ENCODE measurements around the gene STAG3. TPM values are rescaled to one million over a fixed set of nuclear protein-coding genes. Genes with fewer than 3 reads are reported as not detected.

Gene STAG3
- total and polyA plus RNA-seq, 10 of the 15 experiments (the other 5 are each of a cell fraction or from before 2014, with no cell fraction given), result 73.0 to 306 (median 120) TPM

- TF ChIP-seq ZBTB40 (IDR thresholded peaks at IDR 0.05; ENCODE audit: borderline replicate concordance), result peak; percentile 68; the same call in 1 of the 2 replicates
- no peak for TF ChIP-seq RCOR1 (conservative IDR thresholded peaks at IDR 0.05; ENCODE audit: low read depth, low read length)
- TF ChIP-seq NR2C2 (IDR thresholded peaks at IDR 0.05; ENCODE audit: borderline replicate concordance, control insufficient read depth, insufficient read length, low read depth), result no peak
- TF ChIP-seq ZNF274 (IDR thresholded peaks at IDR 0.05; ENCODE audit: insufficient read depth, insufficient read length), result no peak
- TF ChIP-seq CHD4 (IDR thresholded peaks at IDR 0.05), result no peak
- TF ChIP-seq NRF1 (conservative IDR thresholded peaks at IDR 0.05; ENCODE audit: low read depth, low read length), result no peak
- TF ChIP-seq STAT1 (conservative IDR thresholded peaks at IDR 0.05), result no peak
- no peak for TF ChIP-seq TARDBP (IDR thresholded peaks at IDR 0.05; ENCODE audit: borderline replicate concordance)
- TF ChIP-seq EGR1 (IDR thresholded peaks at IDR 0.05; ENCODE audit: borderline replicate concordance in 1 of 2, low read depth in 2 of 2, low read length in 2 of 2), result peak in 1 of 2 experiments; percentile 38; a peak in 1 of 3 replicates
- peak; percentile 80 for TF ChIP-seq CREB1 (IDR thresholded peaks at IDR 0.05; ENCODE audit: low read depth)
- TF ChIP-seq HDAC6 (IDR thresholded peaks at IDR 0.05; ENCODE audit: unreplicated experiment), result no peak
- TF ChIP-seq PAX8 (IDR thresholded peaks at IDR 0.05), result no peak
- TF ChIP-seq SRF (IDR thresholded peaks at IDR 0.05; ENCODE audit: low read depth in 2 of 2, low read length in 2 of 2), result 0 out of 4 replicates have a peak, but pooled peaks of 1 of the 2 experiments have one; percentile 43
- 0 out of 2 replicates have a peak, but pooled peaks have one; percentile 11 for TF ChIP-seq NKRF (conservative IDR thresholded peaks at IDR 0.05)
- peak; percentile 81 for TF ChIP-seq GABPA (IDR thresholded peaks at IDR 0.05; ENCODE audit: low read depth)
- peak; percentile 97 for TF ChIP-seq DPF2 (IDR thresholded peaks at IDR 0.05)
- TF ChIP-seq SREBF1 (IDR thresholded peaks at IDR 0.05; ENCODE audit: low read length), result no peak
- TF ChIP-seq CHD1 (IDR thresholded peaks at IDR 0.05; ENCODE audit: low read depth, low read length), result no peak
- peak; percentile 68; the same call in 1 of the 2 replicates for TF ChIP-seq EED (IDR thresholded peaks at IDR 0.05; ENCODE audit: low read depth)
- peak; percentile 91 for TF ChIP-seq POLR2AphosphoS5 (IDR thresholded peaks at IDR 0.05; ENCODE audit: low read length)
- TF ChIP-seq CREM (IDR thresholded peaks at IDR 0.05; ENCODE audit: low read depth), result peak; percentile 93
- peak; percentile 90 for TF ChIP-seq SMAD1 (IDR thresholded peaks at IDR 0.05; ENCODE audit: low read depth, partially characterized antibody)
- TF ChIP-seq ZNF207 (IDR thresholded peaks at IDR 0.05; ENCODE audit: borderline replicate concordance), result no peak
- no peak for TF ChIP-seq RFX5 (IDR thresholded peaks at IDR 0.05; ENCODE audit: low read depth, low read length)
- TF ChIP-seq HDAC2 (IDR thresholded peaks at IDR 0.05), result no peak
- TF ChIP-seq SREBF2 (IDR thresholded peaks at IDR 0.05; ENCODE audit: low read length), result no peak
Observed at GRCh38 chr7:100221231-100221718, 43.6 kb downstream of the STAG3 start (continued).
